B cell (primary cell): Measurements from ENCODE around the gene CRABP1. TPM values are rescaled to one million over a fixed set of nuclear protein-coding genes. Genes with fewer than 3 reads are reported as not detected.

Experiments used
- ATAC-seq: fragments of 200-7000 bp; cut with Tn5 transposase; one replicate; pipeline ENCODE4 v1.10.0; 2021; ENCODE audit warnings: low read depth, mild to moderate bottlenecking, moderate number of reproducible peaks, moderate library complexity
- CTCF ChIA-PET: fragments of 350-600 bp; sonication (Branson Sonifier 250); formaldehyde crosslinking; loops from one replicate; lab custom pipeline; 2021; ENCODE audit warnings: antibody characterized with exemption, inconsistent platforms; lab: Charles Lee
- POLR2A ChIA-PET: fragments of 350-600 bp; sonication (Branson Sonifier 250); formaldehyde crosslinking; loops from one replicate; lab custom pipeline; 2021; ENCODE audit warnings: antibody characterized with exemption; lab: Charles Lee
- DNase-seq: peaks from one replicate; pipeline ENCODE4 v3.0.0; 2013
- H2AFZ ChIP-seq: 2 replicates; pipeline ENCODE4 v1.6.1; 2012; ENCODE audit warnings: mild to moderate bottlenecking, low read depth, low read length; ENCODE audit not compliant: insufficient read depth, poor library complexity, severe bottlenecking
- H3K27ac ChIP-seq, 2 donors: 1 replicate in 1 of 2; 2 replicates in 1 of 2; pipeline ENCODE4 v1.5.1; 2012 to 2013; ENCODE audit warnings: low read length in 2 of 2, mild to moderate bottlenecking in 2 of 2, moderate library complexity in 1 of 2
- H3K27me3 ChIP-seq, 4 experiments: fragments of 200-600 bp in 1 of 4; sonication (generic) in 1 of 4; replicated peaks in 1 of 4; 1 replicate in 2 of 4; 2 replicates in 2 of 4; pipeline versions ENCODE4 v1.6.1 to v1.7.0; 2013 to 2016; ENCODE audit warnings: low read length in 3 of 4, mild to moderate bottlenecking in 2 of 4, mixed read lengths in 1 of 4, moderate library complexity in 1 of 4; ENCODE audit not compliant: insufficient read depth in 4 of 4, control insufficient read depth in 3 of 4; ENCODE audit errors: control extremely low read depth in 1 of 4
- H3K36me3 ChIP-seq, 2 experiments: replicated peaks in 1 of 2; 1 replicate in 1 of 2; 2 replicates in 1 of 2; pipeline versions ENCODE4 v1.6.1 to v1.7.1; 2013; ENCODE audit warnings: low read length in 1 of 2; ENCODE audit not compliant: insufficient read depth in 2 of 2, control insufficient read depth in 1 of 2; ENCODE audit errors: control extremely low read depth in 1 of 2, extremely low read depth in 1 of 2
- H3K4me1 ChIP-seq, 2 donors: fragments of 200-600 bp in 1 of 2; sonication (generic) in 1 of 2; 1 replicate in 1 of 2; 2 replicates in 1 of 2; pipeline versions ENCODE4 v1.5.1 to v1.6.1; 2013 to 2017; ENCODE audit warnings: low read length in 2 of 2; ENCODE audit not compliant: control insufficient read depth in 2 of 2, insufficient read depth in 2 of 2
- H3K4me2 ChIP-seq: replicated peaks from 2 replicates; pipeline ENCODE3; 2012; ENCODE audit warnings: mild to moderate bottlenecking, low read depth, low read length; ENCODE audit not compliant: poor library complexity, severe bottlenecking
- H3K4me3 ChIP-seq, 5 experiments: fragments of 200-600 bp in 1 of 5; sonication (generic) in 1 of 5; 1 replicate in 3 of 5; 2 replicates in 2 of 5; pipeline versions ENCODE4 v1.5.1 to v1.7.0; 2011 to 2016; ENCODE audit warnings: low read length in 4 of 5, mild to moderate bottlenecking in 4 of 5, low read depth in 2 of 5, control low read depth in 1 of 5, moderate library complexity in 1 of 5; ENCODE audit not compliant: insufficient read depth in 1 of 5; ENCODE audit errors: control extremely low read depth in 1 of 5, extremely low read depth in 1 of 5
- H3K79me2 ChIP-seq: fragments of 200-600 bp; sonication (generic); one replicate; pipeline ENCODE4 v1.6.0; 2016; ENCODE audit warnings: low read length; ENCODE audit not compliant: control insufficient read depth, insufficient read depth
- H3K9ac ChIP-seq: fragments of 200-600 bp; sonication (generic); 2 replicates; pipeline ENCODE4 v1.6.1; 2017; ENCODE audit warnings: mild to moderate bottlenecking, low read length, moderate library complexity
- H3K9me3 ChIP-seq, 3 donors: one replicate each; pipeline versions ENCODE4 v1.6.1 to v1.7.1; 2013; ENCODE audit warnings: low read length in 2 of 3; ENCODE audit not compliant: control insufficient read depth in 2 of 3, insufficient read depth in 1 of 3; ENCODE audit errors: control extremely low read depth in 1 of 3
- H4K20me1 ChIP-seq: 2 replicates; pipeline ENCODE4 v1.6.0; 2012; ENCODE audit warnings: mild to moderate bottlenecking, low read length; ENCODE audit not compliant: insufficient read depth, control insufficient read depth, poor library complexity, severe bottlenecking
- H3K27ac Mint-ChIP-seq: one replicate; pipeline ENCODE4 v1.8.0; 2021; ENCODE audit warnings: mixed read lengths
- H3K27me3 Mint-ChIP-seq: one replicate; pipeline ENCODE4 v1.8.0; 2021; ENCODE audit warnings: mixed read lengths
- H3K4me1 Mint-ChIP-seq: one replicate; pipeline ENCODE4 v1.8.0; 2021; ENCODE audit warnings: mixed read lengths
- H3K4me3 Mint-ChIP-seq: one replicate; pipeline ENCODE4 v1.8.0; 2021; ENCODE audit warnings: mixed read lengths
- H3K9me3 Mint-ChIP-seq: one replicate; pipeline ENCODE4 v1.8.0; 2022; ENCODE audit warnings: mixed read lengths; ENCODE audit not compliant: insufficient read depth
- EZH2 ChIP-seq: IDR thresholded peaks from 2 replicates; pipeline ENCODE4 v1.6.1; 2012; ENCODE audit warnings: borderline replicate concordance, low read depth, mild to moderate bottlenecking, moderate library complexity, low read length; ENCODE audit not compliant: insufficient read depth, poor library complexity, severe bottlenecking
- WGBS: methylation state at CpG from one replicate; pipeline ENCODE4 v1.1.5; 2013; ENCODE audit warnings: missing lambda C conversion rate; ENCODE audit not compliant: insufficient coverage; 5-methylcytosine and 5-hydroxymethylcytosine counted together
- intact Hi-C: fragments of 100-400 bp; cut with micrococcal nuclease; formaldehyde crosslinking; loops from one replicate; pipeline ENCODE4 v1.10.0; 2022
- polyA plus RNA-seq: library from polyadenylated mRNA; depleted of rRNA; stranded (reverse); fragments of >200 nt; gene quantifications from 2 replicates; pipeline ENCODE4 v1.2.3, GENCODE V29; 2012
- total RNA-seq, 2 donors: library from RNA; stranded (reverse); fragments of 120-200 nt in 1 of 2; gene quantifications; 1 replicate in 1 of 2; 2 replicates in 1 of 2; pipeline versions ENCODE4 v1.2.3 to v1.2.4, GENCODE V29; 2013 to 2022
- TF ChIP-seq, protein P1 (sequence below): fragments of 200-600 bp; IDR thresholded peaks from one replicate; pipeline ENCODE4 v1.8.0; 2022; ENCODE audit warnings: antibody characterized with exemption, mild to moderate bottlenecking

Gene CRABP1
- total and polyA plus RNA-seq, 2 donors (not counting 1 experiment from before 2014, with no cell fraction given), result not detected

DNA sequence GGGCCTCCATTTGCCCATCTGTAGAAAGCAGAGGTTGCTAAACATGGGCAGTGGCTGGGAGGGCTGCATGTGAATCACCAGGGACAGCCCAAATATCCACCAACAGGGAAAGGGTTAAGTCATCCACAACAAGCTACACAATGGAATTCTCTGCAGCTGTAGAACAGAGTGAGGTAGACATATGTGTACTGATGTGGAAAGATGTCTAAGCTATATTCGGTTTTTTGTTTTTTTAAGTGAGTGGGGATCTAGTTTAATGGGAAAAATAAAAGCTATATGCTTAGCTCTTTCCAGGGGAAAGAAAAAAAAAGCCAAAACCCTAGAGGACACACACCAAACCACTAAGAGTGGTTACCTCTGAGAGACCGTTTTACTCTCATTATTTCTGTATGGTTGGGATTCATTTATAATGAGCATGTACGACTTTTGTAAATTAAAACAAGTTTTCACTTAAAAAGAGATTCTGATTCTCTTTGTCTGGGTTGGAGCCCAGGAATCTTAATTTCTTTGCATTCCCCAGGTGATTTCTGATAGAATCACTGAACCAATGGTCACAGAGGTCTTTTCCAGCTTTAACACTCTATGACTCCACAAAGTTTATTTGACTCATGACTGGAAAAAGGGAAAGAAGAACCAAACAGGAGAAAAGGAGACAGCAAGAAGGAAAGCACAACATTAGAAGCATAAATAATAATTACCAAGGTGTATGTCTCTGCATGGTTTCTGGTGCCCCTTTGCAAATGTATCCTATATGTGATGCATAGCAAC is 19.1 kb downstream of the CRABP1 start:
- Histone ChIP-seq H3K9ac (no peak overlapping the region), H3K27ac (no peak overlapping the region), H2AFZ (no peak overlapping the region), H3K36me3 (no peaks in the 10 kb centered on the region), H4K20me1 (no peaks in the 10 kb centered on the region), H3K79me2 (no peaks in the 10 kb centered on the region), H3K27me3 (peaks cover 0 to 6% (median 0%) of the 10 kb centered on the region in 4 experiments), H3K9me3 (no peaks in the 10 kb centered on the region), H3K4me3 (no peak overlapping the region), H3K4me2 (no peak overlapping the region), H3K4me1 (no peaks in the 10 kb centered on the region)
- CTCF ChIA-PET, result interaction anchor here (0.6 kb wide), 1 partner anchor 223 kb away, joined by 3 read pairs; no protein-coding TSS in a partner anchor
- no peak overlapping the region for H3K27ac Mint-ChIP-seq
- H3K9me3 Mint-ChIP-seq, result no peaks in the 10 kb centered on the region
- intact Hi-C loops, result no loop called here
- no peaks in the 10 kb centered on the region for H3K4me1 Mint-ChIP-seq
- WGBS, result no CpG with 5 or more reads among the region's 3 CpGs
- ATAC-seq (no peak), DNase-seq (no peak)
- POLR2A ChIA-PET, result no interaction called here
- TF ChIP-seq, protein P1, sequence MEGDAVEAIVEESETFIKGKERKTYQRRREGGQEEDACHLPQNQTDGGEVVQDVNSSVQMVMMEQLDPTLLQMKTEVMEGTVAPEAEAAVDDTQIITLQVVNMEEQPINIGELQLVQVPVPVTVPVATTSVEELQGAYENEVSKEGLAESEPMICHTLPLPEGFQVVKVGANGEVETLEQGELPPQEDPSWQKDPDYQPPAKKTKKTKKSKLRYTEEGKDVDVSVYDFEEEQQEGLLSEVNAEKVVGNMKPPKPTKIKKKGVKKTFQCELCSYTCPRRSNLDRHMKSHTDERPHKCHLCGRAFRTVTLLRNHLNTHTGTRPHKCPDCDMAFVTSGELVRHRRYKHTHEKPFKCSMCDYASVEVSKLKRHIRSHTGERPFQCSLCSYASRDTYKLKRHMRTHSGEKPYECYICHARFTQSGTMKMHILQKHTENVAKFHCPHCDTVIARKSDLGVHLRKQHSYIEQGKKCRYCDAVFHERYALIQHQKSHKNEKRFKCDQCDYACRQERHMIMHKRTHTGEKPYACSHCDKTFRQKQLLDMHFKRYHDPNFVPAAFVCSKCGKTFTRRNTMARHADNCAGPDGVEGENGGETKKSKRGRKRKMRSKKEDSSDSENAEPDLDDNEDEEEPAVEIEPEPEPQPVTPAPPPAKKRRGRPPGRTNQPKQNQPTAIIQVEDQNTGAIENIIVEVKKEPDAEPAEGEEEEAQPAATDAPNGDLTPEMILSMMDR, result no peak
- TF ChIP-seq EZH2, result no peak
- peaks cover 13% of the 10 kb centered on the region for H3K27me3 Mint-ChIP-seq
- no peak overlapping the region for H3K4me3 Mint-ChIP-seq

DNA sequence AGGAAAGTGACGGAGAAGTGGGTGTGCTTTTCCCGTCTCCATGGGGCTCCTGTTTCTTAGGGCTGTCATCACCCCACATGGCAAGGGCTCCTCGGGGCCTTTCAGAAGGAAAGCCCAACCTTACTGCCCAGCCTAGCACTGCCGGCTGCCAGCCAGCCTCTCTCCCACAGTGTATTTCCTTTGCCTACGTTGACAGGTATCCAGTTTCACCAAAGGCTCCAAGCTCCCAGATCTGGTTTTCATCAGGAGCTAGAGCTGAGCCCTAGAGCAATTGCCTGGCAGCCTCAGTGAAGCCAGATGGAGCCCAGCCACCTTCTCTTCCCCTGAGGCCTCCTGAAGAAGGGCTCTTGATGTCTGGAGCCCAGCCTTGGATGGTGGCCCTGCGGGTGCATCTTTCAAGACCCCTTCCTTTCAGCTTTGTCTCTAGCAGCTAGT is 20.2 kb downstream of the CRABP1 start:
- Mint-ChIP-seq H3K27me3 (peaks cover 16% of the 10 kb centered on the region), H3K4me1 (no peaks in the 10 kb centered on the region), H3K27ac (no peak overlapping the region), H3K9me3 (no peaks in the 10 kb centered on the region), H3K4me3 (no peak overlapping the region)
- ChIA-PET POLR2A (no interaction called here), CTCF (no interaction called here)
- no peaks in the 10 kb centered on the region for H3K9me3 ChIP-seq
- H2AFZ ChIP-seq, result no peak overlapping the region
- H3K36me3 ChIP-seq, result no peaks in the 10 kb centered on the region
- no peaks in the 10 kb centered on the region for H3K4me1 ChIP-seq
- H3K4me2 ChIP-seq, result no peak overlapping the region
- DNase-seq (no peak), ATAC-seq (no peak)
- TF ChIP-seq, protein P1, result no peak
- no peak for TF ChIP-seq EZH2
- no peaks in the 10 kb centered on the region for H4K20me1 ChIP-seq
- no peaks in the 10 kb centered on the region for H3K79me2 ChIP-seq
- H3K9ac ChIP-seq, result no peak overlapping the region
- intact Hi-C loops, result no loop called here
- H3K27me3 ChIP-seq, result peaks cover 0 to 6% (median 0%) of the 10 kb centered on the region in 4 experiments
- no peak overlapping the region for H3K27ac ChIP-seq
- H3K4me3 ChIP-seq, result no peak overlapping the region
- 86% methylated on average over 4 of the region's 6 CpGs for WGBS
